Measurements from ENCODE around the gene AKR1D1.

AKR1D1 gene

GRCh38 chr7:138030679-138031351 is 45.4 kb upstream of the AKR1D1 start:
- TF ChIP-seq EZH2phosphoT487 (IDR thresholded peaks at IDR 0.05; ENCODE audit: borderline replicate concordance, low read length) = no peak
- TF ChIP-seq CTCF (IDR thresholded peaks at IDR 0.05; ENCODE audit: low read depth, low read length, poor library complexity, severe bottlenecking) = no peak
- no peaks in the 10 kb centered on the region for H3K27me3 ChIP-seq (ENCODE audit: control insufficient read depth, low read length)
- no peak overlapping the region for H3K4me3 ChIP-seq (ENCODE audit: low read length)
- peaks cover 2% of the 10 kb centered on the region; the same call in 1 of the 2 replicates for H3K9me3 ChIP-seq (ENCODE audit: control insufficient read depth, insufficient read depth, low read length)
- no peak overlapping the region for H3K27ac ChIP-seq (ENCODE audit: low read depth, low read length)
- no peak overlapping the region for H3K4me2 ChIP-seq (ENCODE audit: low read length)
- H4K20me1 ChIP-seq (ENCODE audit: control insufficient read depth, insufficient read depth, low read depth, low read length) = no peaks in the 10 kb centered on the region
- no peaks in the 10 kb centered on the region for H3F3A ChIP-seq (ENCODE audit: control insufficient read depth, insufficient read depth)
- no peaks in the 10 kb centered on the region for H3K36me3 ChIP-seq (ENCODE audit: control insufficient read depth, low read length)
- H3K9me2 ChIP-seq (replicated peaks; ENCODE audit: control insufficient read depth, low read length) = no peaks in the 10 kb centered on the region
- no peaks in the 10 kb centered on the region for H3K79me2 ChIP-seq (ENCODE audit: control insufficient read depth, low read length)
- H3K4me1 ChIP-seq (ENCODE audit: control insufficient read depth, low read length) = no peaks in the 10 kb centered on the region

- Histone ChIP-seq H3K27ac (ENCODE audit: low read depth, low read length) (no peak overlapping the region), H3K27me3 (ENCODE audit: control insufficient read depth, low read length) (no peaks in the 10 kb centered on the region), H3K9me2 (replicated peaks; ENCODE audit: control insufficient read depth, low read length) (no peaks in the 10 kb centered on the region), H3K9me3 (ENCODE audit: control insufficient read depth, insufficient read depth, low read length) (peaks cover 7% of the 10 kb centered on the region; the same call in 1 of the 2 replicates), H3K4me3 (ENCODE audit: low read length) (no peak overlapping the region), H3F3A (ENCODE audit: control insufficient read depth, insufficient read depth) (no peaks in the 10 kb centered on the region), H3K79me2 (ENCODE audit: control insufficient read depth, low read length) (no peaks in the 10 kb centered on the region), H3K4me1 (ENCODE audit: control insufficient read depth, low read length) (no peaks in the 10 kb centered on the region), H4K20me1 (ENCODE audit: control insufficient read depth, insufficient read depth, low read depth, low read length) (no peaks in the 10 kb centered on the region), H3K36me3 (ENCODE audit: control insufficient read depth, low read length) (no peaks in the 10 kb centered on the region), H3K4me2 (ENCODE audit: low read length) (no peak overlapping the region)
- TF ChIP-seq EZH2phosphoT487 (IDR thresholded peaks at IDR 0.05; ENCODE audit: borderline replicate concordance, low read length) (no peak), CTCF (IDR thresholded peaks at IDR 0.05; ENCODE audit: low read depth, low read length, poor library complexity, severe bottlenecking) (no peak)
These were observed 44.1 kb upstream of the AKR1D1 start for GRCh38 chr7:138032186-138032585.

GRCh38 chr7:138032770-138033169 is 43.5 kb upstream of the AKR1D1 start:
- TF ChIP-seq EZH2phosphoT487 (IDR thresholded peaks at IDR 0.05; ENCODE audit: borderline replicate concordance, low read length) (no peak), CTCF (IDR thresholded peaks at IDR 0.05; ENCODE audit: low read depth, low read length, poor library complexity, severe bottlenecking) (no peak)
- Histone ChIP-seq H3K4me3 (ENCODE audit: low read length) (no peak overlapping the region), H3K36me3 (ENCODE audit: control insufficient read depth, low read length) (no peaks in the 10 kb centered on the region), H3K27me3 (ENCODE audit: control insufficient read depth, low read length) (no peaks in the 10 kb centered on the region), H3K79me2 (ENCODE audit: control insufficient read depth, low read length) (no peaks in the 10 kb centered on the region), H4K20me1 (ENCODE audit: control insufficient read depth, insufficient read depth, low read depth, low read length) (no peaks in the 10 kb centered on the region), H3K9me2 (replicated peaks; ENCODE audit: control insufficient read depth, low read length) (no peaks in the 10 kb centered on the region), H3K4me2 (ENCODE audit: low read length) (no peak overlapping the region), H3K4me1 (ENCODE audit: control insufficient read depth, low read length) (no peaks in the 10 kb centered on the region), H3K27ac (ENCODE audit: low read depth, low read length) (no peak overlapping the region), H3K9me3 (ENCODE audit: control insufficient read depth, insufficient read depth, low read length) (peaks cover 7% of the 10 kb centered on the region; the same call in 1 of the 2 replicates), H3F3A (ENCODE audit: control insufficient read depth, insufficient read depth) (no peaks in the 10 kb centered on the region)
